ENCODE data around the gene SDC4. TPM values are rescaled to one million over a fixed set of nuclear protein-coding genes. Genes with fewer than 3 reads are reported as not detected.

SDC4 gene
- total RNA-seq, 4 donors from 2014 or later: 7.9 to 77.9 (median 48.4) TPM

DNA sequence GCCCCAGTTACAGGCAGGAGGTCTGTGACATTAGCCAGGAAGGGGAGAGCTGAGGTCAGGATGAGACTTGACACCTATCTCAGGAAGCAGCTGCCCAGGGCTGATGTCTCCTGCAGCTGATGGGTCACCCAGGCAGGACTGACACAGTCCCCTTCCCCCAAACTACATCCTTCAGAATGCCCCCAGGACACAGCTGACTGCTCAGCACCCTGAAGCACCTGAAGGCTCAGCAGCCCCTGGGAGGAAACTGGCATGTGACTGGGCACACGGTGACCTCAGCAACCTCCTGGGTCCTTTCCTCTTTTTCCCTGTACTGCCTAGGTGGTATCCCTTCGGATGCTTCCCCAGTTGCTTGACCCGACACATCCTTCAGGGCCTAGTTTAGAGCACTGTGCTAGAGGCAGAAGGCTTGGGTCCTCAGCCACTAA is 1.9 kb downstream of the SDC4 start:
- no peaks in the 10 kb centered on the region for H3K27me3 ChIP-seq
- no peaks in the 10 kb centered on the region for H3K36me3 ChIP-seq
- no peak for TF ChIP-seq POLR2A (IDR thresholded peaks at IDR 0.05)
- TF ChIP-seq, protein P1, sequence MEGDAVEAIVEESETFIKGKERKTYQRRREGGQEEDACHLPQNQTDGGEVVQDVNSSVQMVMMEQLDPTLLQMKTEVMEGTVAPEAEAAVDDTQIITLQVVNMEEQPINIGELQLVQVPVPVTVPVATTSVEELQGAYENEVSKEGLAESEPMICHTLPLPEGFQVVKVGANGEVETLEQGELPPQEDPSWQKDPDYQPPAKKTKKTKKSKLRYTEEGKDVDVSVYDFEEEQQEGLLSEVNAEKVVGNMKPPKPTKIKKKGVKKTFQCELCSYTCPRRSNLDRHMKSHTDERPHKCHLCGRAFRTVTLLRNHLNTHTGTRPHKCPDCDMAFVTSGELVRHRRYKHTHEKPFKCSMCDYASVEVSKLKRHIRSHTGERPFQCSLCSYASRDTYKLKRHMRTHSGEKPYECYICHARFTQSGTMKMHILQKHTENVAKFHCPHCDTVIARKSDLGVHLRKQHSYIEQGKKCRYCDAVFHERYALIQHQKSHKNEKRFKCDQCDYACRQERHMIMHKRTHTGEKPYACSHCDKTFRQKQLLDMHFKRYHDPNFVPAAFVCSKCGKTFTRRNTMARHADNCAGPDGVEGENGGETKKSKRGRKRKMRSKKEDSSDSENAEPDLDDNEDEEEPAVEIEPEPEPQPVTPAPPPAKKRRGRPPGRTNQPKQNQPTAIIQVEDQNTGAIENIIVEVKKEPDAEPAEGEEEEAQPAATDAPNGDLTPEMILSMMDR (IDR thresholded peaks at IDR 0.05): no peak
- DNase-seq: no peak
- H3K4me1 ChIP-seq: peaks cover 3 to 22% of the 10 kb centered on the region in 2 donors
- H3K27ac ChIP-seq: peak overlapping the region; percentile 91 to 97
- intact Hi-C loops (cut with DNase I; ENCODE audit: low total_unique reads): no loop called here
- peak overlapping the region; percentile 78 for H3K4me3 ChIP-seq
- no peaks in the 10 kb centered on the region for H3K9me3 ChIP-seq

- no peaks in the 10 kb centered on the region for H3K27me3 ChIP-seq
- no peaks in the 10 kb centered on the region for H3K36me3 ChIP-seq
- no peak for DNase-seq
- peaks cover 4 to 22% of the 10 kb centered on the region in 2 donors for H3K4me1 ChIP-seq
- peak overlapping the region; percentile 91 to 97 for H3K27ac ChIP-seq
- intact Hi-C loops (cut with DNase I; ENCODE audit: low total_unique reads): no loop called here
- no peaks in the 10 kb centered on the region for H3K9me3 ChIP-seq
- peak overlapping the region in 1 of 2 donors; percentile 3 for H3K4me3 ChIP-seq
- TF ChIP-seq POLR2A (IDR thresholded peaks at IDR 0.05): peak in 1 of 2 donors; percentile 14
- TF ChIP-seq, protein P1 (IDR thresholded peaks at IDR 0.05): no peak
Measured at GRCh38 chr20:45345104-45345936, 2.9 kb downstream of the SDC4 start.

- DNase-seq: peak; percentile 70 to 83
- H3K4me1 ChIP-seq: peaks cover 10 to 22% of the 10 kb centered on the region in 2 donors
Measured at GRCh38 chr20:45344168-45344860, 3.9 kb downstream of the SDC4 start.

DNA sequence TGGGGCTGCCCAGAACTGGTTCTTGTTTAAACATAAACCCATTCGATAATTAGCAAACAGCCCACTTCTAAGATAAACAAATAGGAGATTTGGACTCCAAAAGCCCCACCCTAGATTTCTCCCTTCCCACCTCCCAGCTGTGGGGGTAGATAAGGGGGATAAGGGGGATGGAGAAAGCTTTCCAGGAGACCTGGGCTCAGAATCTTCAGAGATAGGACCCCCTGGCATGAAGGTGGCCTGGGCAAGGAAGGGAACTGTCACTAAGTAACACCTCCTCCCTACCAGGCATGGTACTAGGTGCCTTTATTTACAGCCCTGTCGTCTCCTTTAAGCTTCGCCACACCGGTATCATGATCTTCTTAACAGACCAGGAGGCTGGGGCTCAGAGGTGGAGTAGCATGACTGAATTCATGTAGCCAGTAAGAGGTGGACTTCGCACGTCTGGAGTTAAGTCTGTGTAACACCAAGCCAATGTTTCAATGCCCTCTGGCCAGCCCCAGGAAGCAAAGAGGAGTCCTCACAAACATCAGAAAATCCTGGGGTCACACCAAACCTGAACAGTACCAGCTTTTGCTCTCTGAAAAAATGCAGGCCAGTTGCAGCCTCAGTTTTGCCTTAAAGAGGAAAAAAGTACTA is 4.6 kb downstream of the SDC4 start:
- Histone ChIP-seq H3K4me1 (peaks cover 14 to 23% of the 10 kb centered on the region in 2 donors), H3K36me3 (no peaks in the 10 kb centered on the region), H3K27ac (peak overlapping the region; percentile 91 to 97), H3K9me3 (no peaks in the 10 kb centered on the region), H3K4me3 (no peak overlapping the region), H3K27me3 (no peaks in the 10 kb centered on the region)
- TF ChIP-seq POLR2A (IDR thresholded peaks at IDR 0.05): no peak
- TF ChIP-seq, protein P1 (IDR thresholded peaks at IDR 0.05): no peak
- intact Hi-C loops (cut with DNase I; ENCODE audit: low total_unique reads): no loop called here
- DNase-seq: no peak

More at GRCh38 chr20:45344168-45344860, 3.9 kb downstream of the SDC4 start:
- Histone ChIP-seq H3K9me3 (no peaks in the 10 kb centered on the region), H3K27ac (peak overlapping the region; percentile 91 to 97), H3K27me3 (no peaks in the 10 kb centered on the region), H3K4me3 (no peak overlapping the region), H3K36me3 (no peaks in the 10 kb centered on the region)
- intact Hi-C loops (cut with DNase I; ENCODE audit: low total_unique reads): no loop called here
- TF ChIP-seq, protein P1 (IDR thresholded peaks at IDR 0.05): no peak
- peak in 1 of 2 donors; percentile 37 for TF ChIP-seq POLR2A (IDR thresholded peaks at IDR 0.05)

Measured in uterus (tissue), 4 donors.